Measurements from ENCODE around the gene HOXC5. TPM values are rescaled to one million over a fixed set of nuclear protein-coding genes. Genes with fewer than 3 reads are reported as not detected.
"Not testable (repeated sequence)": the region's sequence is repeated elsewhere in the genome, so short reads cannot be mapped to it uniquely, and the experiment has no call there.

Gene HOXC5
- total and polyA plus RNA-seq, 8 donors = 0.25 to 1.3 TPM; not detected in 6

DNA sequence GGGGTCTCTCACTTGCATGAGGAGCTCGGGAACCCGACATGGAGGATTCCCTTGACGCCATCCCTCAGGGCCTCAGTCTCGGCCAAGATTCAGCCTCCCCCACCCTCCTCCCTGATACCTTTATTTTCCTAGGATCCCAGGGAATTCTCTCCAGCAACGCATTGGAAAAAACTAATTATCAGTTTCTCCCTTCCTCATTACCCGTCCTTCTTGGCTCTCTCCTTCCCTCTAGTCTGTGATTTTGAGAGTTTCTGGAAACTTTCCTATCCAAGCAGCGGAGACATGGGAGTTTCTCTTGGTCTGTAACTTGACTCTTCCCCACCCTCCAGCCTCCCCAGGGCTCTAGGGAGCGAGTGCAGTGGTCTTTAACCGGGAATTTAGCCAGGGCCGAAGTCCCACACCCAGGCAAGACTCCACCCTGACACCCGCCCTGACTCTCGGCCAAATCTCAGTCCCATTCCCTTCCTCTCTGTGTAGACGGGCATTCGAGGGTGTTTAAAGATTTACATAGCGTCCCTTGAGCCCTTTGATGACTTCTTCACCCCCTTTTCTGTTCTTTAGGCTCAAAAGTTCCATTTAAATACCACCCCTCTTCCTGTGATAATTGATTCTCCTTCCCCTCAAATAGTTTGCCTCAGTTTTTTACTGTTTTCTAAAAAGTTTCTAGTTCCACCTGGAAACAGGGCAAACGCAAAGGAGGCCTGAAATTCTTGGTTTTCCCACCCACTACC, 6.7 kb downstream of the HOXC5 start:
- TF ChIP-seq POLR2AphosphoS5 (IDR thresholded peaks at IDR 0.05) = no peak
- TF ChIP-seq, protein P1, sequence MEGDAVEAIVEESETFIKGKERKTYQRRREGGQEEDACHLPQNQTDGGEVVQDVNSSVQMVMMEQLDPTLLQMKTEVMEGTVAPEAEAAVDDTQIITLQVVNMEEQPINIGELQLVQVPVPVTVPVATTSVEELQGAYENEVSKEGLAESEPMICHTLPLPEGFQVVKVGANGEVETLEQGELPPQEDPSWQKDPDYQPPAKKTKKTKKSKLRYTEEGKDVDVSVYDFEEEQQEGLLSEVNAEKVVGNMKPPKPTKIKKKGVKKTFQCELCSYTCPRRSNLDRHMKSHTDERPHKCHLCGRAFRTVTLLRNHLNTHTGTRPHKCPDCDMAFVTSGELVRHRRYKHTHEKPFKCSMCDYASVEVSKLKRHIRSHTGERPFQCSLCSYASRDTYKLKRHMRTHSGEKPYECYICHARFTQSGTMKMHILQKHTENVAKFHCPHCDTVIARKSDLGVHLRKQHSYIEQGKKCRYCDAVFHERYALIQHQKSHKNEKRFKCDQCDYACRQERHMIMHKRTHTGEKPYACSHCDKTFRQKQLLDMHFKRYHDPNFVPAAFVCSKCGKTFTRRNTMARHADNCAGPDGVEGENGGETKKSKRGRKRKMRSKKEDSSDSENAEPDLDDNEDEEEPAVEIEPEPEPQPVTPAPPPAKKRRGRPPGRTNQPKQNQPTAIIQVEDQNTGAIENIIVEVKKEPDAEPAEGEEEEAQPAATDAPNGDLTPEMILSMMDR (IDR thresholded peaks at IDR 0.05) = no peak
- TF ChIP-seq EP300 (IDR thresholded peaks at IDR 0.05) = no peak
- no peak for TF ChIP-seq POLR2A (IDR thresholded peaks at IDR 0.05)
- DNase-seq = peak in 1 of 2 donors; percentile 87
- Histone ChIP-seq H3K36me3 (no peaks in the 10 kb centered on the region), H3K9me3 (no peaks in the 10 kb centered on the region), H3K27me3 (peaks cover 0 to 90% (median 14%) of the 10 kb centered on the region in 3 donors), H3K27ac (peak overlapping the region in 2 of 5 donors; percentile 49 to 53), H3K4me3 (no peak overlapping the region), H3K4me1 (peaks cover 0 to 31% (median 14%) of the 10 kb centered on the region in 4 donors)
- WGBS, 5 donors = 30 to 44% (median 39%) methylated on average over 16 of the region's 16 CpGs
- intact Hi-C loops (cut with DNase I; ENCODE audit: low total_unique reads) = no loop called here

DNA sequence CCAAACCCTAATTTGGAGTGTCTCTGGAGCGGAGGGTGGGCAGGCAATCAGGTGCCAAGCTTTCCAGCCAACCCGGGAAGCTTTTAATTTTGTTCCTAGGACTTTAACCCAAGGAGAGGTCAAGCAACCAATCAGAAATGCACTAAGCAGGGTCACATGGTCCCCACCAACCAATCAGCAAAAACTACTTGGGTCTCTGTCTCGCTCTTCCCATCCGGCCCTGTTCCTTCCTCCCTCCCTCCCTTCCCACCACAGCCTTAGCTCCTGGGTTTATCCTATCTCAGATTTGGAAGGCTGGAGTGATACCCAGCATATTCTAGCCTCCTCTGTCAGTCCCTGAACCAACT, 7.3 kb downstream of the HOXC5 start:
- H3K27ac ChIP-seq = peak overlapping the region in 1 of 5 donors; percentile 53
- H3K36me3 ChIP-seq = no peaks in the 10 kb centered on the region
- WGBS, 5 donors = 55 to 80% (median 75%) methylated on average over 4 of the region's 4 CpGs
- H3K9me3 ChIP-seq = no peaks in the 10 kb centered on the region
- H3K27me3 ChIP-seq = peaks cover 0 to 90% (median 10%) of the 10 kb centered on the region in 3 donors
- DNase-seq = peak in 1 of 2 donors; percentile 62
- TF ChIP-seq, protein P1 (IDR thresholded peaks at IDR 0.05) = no peak
- intact Hi-C loops (cut with DNase I; ENCODE audit: low total_unique reads) = no loop called here
- peaks cover 0 to 26% (median 11%) of the 10 kb centered on the region in 4 donors for H3K4me1 ChIP-seq
- no peak overlapping the region for H3K4me3 ChIP-seq

DNA sequence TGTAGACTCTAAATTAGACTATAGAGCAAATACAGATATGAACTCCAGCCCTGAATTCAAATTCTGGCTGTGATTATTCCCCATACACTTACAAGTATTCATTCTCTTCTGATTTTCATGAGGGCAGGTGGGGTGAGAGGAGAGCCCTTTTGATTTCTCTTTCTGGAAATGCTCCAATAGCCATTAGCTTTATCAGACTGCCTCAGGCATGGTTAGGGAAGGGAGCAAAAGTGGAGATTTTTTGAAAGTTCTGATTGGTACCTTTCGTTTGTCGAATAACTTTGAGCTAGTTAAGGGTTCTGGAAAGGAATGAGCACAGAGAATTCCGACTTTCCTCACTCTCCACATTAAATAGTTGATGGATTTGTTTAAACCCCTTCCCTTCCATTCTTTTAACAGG, 7.8 kb downstream of the HOXC5 start:
- peaks cover 0 to 24% (median 11%) of the 10 kb centered on the region in 4 donors for H3K4me1 ChIP-seq
- H3K36me3 ChIP-seq = no peaks in the 10 kb centered on the region
- no peak overlapping the region for H3K27ac ChIP-seq
- no peak for DNase-seq
- TF ChIP-seq POLR2A (IDR thresholded peaks at IDR 0.05) (no peak), POLR2AphosphoS5 (IDR thresholded peaks at IDR 0.05) (no peak), EP300 (IDR thresholded peaks at IDR 0.05) (no peak)
- TF ChIP-seq, protein P1 (IDR thresholded peaks at IDR 0.05) = no peak
- H3K4me3 ChIP-seq = no peak overlapping the region
- H3K9me3 ChIP-seq = no peaks in the 10 kb centered on the region
- WGBS, 5 donors = 35 to 67% (median 45%) methylated on average over 3 of the region's 3 CpGs
- intact Hi-C loops (cut with DNase I; ENCODE audit: low total_unique reads) = no loop called here
- H3K27me3 ChIP-seq = peaks cover 0 to 90% (median 5%) of the 10 kb centered on the region in 3 donors

DNA sequence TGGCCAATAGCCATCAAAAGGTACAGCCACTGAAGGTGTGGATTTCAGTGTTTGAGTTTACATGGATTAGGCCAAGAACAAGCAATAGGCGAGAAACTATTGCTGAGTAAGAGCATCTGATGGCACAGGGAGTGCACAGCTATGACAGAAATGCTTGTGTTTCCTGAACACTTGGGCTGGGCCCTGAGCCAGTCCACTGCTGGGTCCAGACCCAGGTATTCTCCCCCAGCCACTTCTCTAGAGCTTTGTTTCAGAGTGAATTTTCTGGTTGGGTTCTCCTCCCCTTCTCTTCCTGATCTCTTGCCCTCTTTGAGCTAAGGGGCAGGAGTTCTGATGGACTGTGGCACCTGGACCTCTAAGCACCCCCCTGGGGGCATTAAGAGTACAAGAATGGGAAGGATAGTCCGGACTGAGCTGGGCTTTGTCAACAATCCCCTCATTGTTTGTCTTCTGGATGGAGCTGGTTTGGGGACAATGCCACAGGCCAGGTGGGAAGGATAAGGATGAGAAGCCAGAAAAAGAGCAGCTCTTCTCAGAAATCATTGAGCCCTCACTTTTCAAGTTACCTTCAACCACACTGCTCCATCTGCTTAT, 8.3 kb downstream of the HOXC5 start:
- peaks cover 0 to 90% (median 11%) of the 10 kb centered on the region in 3 donors for H3K27me3 ChIP-seq
- DNase-seq = no peak
- no peaks in the 10 kb centered on the region for H3K36me3 ChIP-seq
- H3K9me3 ChIP-seq = no peaks in the 10 kb centered on the region
- 52 to 75% (median 57%) methylated on average over 2 of the region's 2 CpGs for WGBS, 5 donors
- TF ChIP-seq EP300 (IDR thresholded peaks at IDR 0.05) = no peak
- TF ChIP-seq, protein P1 (IDR thresholded peaks at IDR 0.05) = no peak
- no peak for TF ChIP-seq POLR2A (IDR thresholded peaks at IDR 0.05)
- TF ChIP-seq POLR2AphosphoS5 (IDR thresholded peaks at IDR 0.05) = no peak
- no peak overlapping the region for H3K27ac ChIP-seq
- intact Hi-C loops (cut with DNase I; ENCODE audit: low total_unique reads) = no loop called here
- peaks cover 0 to 23% (median 11%) of the 10 kb centered on the region in 4 donors for H3K4me1 ChIP-seq
- no peak overlapping the region for H3K4me3 ChIP-seq

DNA sequence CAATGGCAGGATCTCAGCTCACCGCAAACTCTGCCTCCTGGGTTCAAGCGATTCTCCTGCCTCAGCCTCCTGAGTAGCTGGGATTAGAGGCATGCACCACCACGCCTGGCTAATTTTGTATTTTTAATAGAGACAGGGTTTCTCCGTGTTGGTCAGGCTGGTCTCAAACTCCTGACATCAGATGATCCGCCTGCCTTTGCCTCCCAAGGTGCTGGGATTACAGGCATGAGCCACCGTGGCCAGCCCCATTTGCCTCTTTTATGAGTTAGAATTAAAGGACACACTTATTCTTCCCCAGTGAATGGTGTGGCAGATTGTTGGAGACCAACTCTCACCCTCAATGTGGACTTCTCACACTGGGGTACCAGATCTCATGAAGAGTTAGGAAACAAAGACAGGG, 9.2 kb downstream of the HOXC5 start:
- DNase-seq; H3K9me3 ChIP-seq; H3K4me3 ChIP-seq; H3K36me3 ChIP-seq; intact Hi-C loops (cut with DNase I; ENCODE audit: low total_unique reads); H3K27ac ChIP-seq: not testable (repeated sequence)
- H3K4me1 ChIP-seq = peaks cover 0 to 25% (median 10%) of the 10 kb centered on the region in 4 donors
- H3K27me3 ChIP-seq = peaks cover 0 to 90% (median 19%) of the 10 kb centered on the region in 3 donors
- 75 to 84% (median 81%) methylated on average over 6 of the region's 6 CpGs for WGBS, 5 donors
